WTC11 (cell line): ENCODE data around the gene MRPL47.

ENCODE experiments used
- ATF6 ChIP-seq: sonication (generic); formaldehyde crosslinking; IDR thresholded peaks from 2 replicates; pipeline ENCODE4 v1.8.1; 2023; ENCODE audit warnings: mild to moderate bottlenecking, missing genetic modification reagents
- CTCF ChIP-seq: fragments of 200-600 bp; IDR thresholded peaks from 2 replicates; pipeline ENCODE4 v1.8.0; 2022; ENCODE audit warnings: antibody characterized with exemption
- HMGXB4 ChIP-seq: sonication (generic); formaldehyde crosslinking; IDR thresholded peaks from 2 replicates; pipeline ENCODE4 v1.8.1; 2023; ENCODE audit warnings: mild to moderate bottlenecking, moderate library complexity, missing genetic modification reagents
- JUN ChIP-seq: sonication (generic); formaldehyde crosslinking; IDR thresholded peaks from 2 replicates; pipeline ENCODE4 v1.8.0; 2023; ENCODE audit warnings: mild to moderate bottlenecking, missing genetic modification reagents
- TEAD4 ChIP-seq: sonication (generic); formaldehyde crosslinking; IDR thresholded peaks from 2 replicates; pipeline ENCODE4 v1.8.0; 2022; ENCODE audit warnings: mild to moderate bottlenecking, missing genetic modification reagents
- TF ChIP-seq, protein P1 (sequence below): sonication (generic); formaldehyde crosslinking; IDR thresholded peaks from 2 replicates; pipeline ENCODE4 v1.8.1; 2023; ENCODE audit warnings: mild to moderate bottlenecking, missing genetic modification reagents, borderline replicate concordance
- TF ChIP-seq, protein P2 (sequence below): sonication (generic); formaldehyde crosslinking; IDR thresholded peaks from 2 replicates; pipeline ENCODE4 v1.8.1; 2023; ENCODE audit warnings: mild to moderate bottlenecking, missing genetic modification reagents, moderate library complexity

DNA sequence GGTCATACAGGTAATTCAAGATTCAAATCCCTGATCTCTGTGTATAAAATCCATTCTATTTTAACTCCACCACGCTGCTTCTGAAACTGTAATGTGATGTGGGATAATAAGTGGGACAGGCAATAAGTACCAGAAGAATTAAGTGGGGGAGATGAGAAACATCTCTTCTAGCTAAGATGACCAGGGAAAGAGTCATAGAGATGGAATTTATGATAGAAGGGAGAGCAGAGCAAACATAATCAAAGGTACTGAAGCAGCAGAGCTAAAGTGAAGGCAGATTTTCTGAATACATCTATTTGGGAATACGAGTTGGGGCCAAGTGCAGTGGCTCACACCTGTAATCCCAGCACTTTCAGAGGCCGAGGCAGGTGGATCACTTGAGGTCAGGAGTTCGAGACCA lies 4.9 kb downstream of the MRPL47 start:
- TF ChIP-seq TEAD4 (CRISPR knock-in tag): no peak
- no peak for TF ChIP-seq CTCF
- no peak for TF ChIP-seq ATF6 (CRISPR knock-in tag)
- TF ChIP-seq JUN (CRISPR knock-in tag): no peak
- TF ChIP-seq, protein P1, sequence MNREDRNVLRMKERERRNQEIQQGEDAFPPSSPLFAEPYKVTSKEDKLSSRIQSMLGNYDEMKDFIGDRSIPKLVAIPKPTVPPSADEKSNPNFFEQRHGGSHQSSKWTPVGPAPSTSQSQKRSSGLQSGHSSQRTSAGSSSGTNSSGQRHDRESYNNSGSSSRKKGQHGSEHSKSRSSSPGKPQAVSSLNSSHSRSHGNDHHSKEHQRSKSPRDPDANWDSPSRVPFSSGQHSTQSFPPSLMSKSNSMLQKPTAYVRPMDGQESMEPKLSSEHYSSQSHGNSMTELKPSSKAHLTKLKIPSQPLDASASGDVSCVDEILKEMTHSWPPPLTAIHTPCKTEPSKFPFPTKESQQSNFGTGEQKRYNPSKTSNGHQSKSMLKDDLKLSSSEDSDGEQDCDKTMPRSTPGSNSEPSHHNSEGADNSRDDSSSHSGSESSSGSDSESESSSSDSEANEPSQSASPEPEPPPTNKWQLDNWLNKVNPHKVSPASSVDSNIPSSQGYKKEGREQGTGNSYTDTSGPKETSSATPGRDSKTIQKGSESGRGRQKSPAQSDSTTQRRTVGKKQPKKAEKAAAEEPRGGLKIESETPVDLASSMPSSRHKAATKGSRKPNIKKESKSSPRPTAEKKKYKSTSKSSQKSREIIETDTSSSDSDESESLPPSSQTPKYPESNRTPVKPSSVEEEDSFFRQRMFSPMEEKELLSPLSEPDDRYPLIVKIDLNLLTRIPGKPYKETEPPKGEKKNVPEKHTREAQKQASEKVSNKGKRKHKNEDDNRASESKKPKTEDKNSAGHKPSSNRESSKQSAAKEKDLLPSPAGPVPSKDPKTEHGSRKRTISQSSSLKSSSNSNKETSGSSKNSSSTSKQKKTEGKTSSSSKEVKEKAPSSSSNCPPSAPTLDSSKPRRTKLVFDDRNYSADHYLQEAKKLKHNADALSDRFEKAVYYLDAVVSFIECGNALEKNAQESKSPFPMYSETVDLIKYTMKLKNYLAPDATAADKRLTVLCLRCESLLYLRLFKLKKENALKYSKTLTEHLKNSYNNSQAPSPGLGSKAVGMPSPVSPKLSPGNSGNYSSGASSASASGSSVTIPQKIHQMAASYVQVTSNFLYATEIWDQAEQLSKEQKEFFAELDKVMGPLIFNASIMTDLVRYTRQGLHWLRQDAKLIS (CRISPR knock-in tag): no peak
- TF ChIP-seq, protein P2, sequence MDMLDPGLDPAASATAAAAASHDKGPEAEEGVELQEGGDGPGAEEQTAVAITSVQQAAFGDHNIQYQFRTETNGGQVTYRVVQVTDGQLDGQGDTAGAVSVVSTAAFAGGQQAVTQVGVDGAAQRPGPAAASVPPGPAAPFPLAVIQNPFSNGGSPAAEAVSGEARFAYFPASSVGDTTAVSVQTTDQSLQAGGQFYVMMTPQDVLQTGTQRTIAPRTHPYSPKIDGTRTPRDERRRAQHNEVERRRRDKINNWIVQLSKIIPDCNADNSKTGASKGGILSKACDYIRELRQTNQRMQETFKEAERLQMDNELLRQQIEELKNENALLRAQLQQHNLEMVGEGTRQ: no peak
- TF ChIP-seq HMGXB4 (CRISPR knock-in tag): no peak
